Measurements from ENCODE around the gene THSD8.
"Not testable (repeated sequence)": the region's sequence is repeated elsewhere in the genome, so short reads cannot be mapped to it uniquely, and the experiment has no call there.

THSD8 gene

GRCh38 chr19:12792853-12793289 lies 9.0 kb upstream of the THSD8 start:
- DNase-seq = no peak

GRCh38 chr19:12793290-12794195 lies 8.3 kb upstream of the THSD8 start:
- peak; percentile 94 for DNase-seq

GRCh38 chr19:12794196-12794941 lies 7.5 kb upstream of the THSD8 start:
- DNase-seq = peak; percentile 15

- no peak for DNase-seq
Observed at GRCh38 chr19:12794971-12795381, 6.9 kb upstream of the THSD8 start.

GRCh38 chr19:12796146-12797071 lies 5.5 kb upstream of the THSD8 start:
- peak; percentile 79 for DNase-seq

- DNase-seq = no peak
Observed at GRCh38 chr19:12797141-12797587, 4.7 kb upstream of the THSD8 start.

- DNase-seq = not testable (repeated sequence)
Observed at GRCh38 chr19:12797607-12798006, 4.3 kb upstream of the THSD8 start.

GRCh38 chr19:12799742-12800465 lies 2.0 kb upstream of the THSD8 start:
- no peak for DNase-seq

GRCh38 chr19:12800466-12800770 lies 1.5 kb upstream of the THSD8 start:
- no peak for DNase-seq

- peak; percentile 14 for DNase-seq
Observed at GRCh38 chr19:12800923-12801465, 875 bp upstream of the THSD8 start.

- no peak for DNase-seq
Observed at GRCh38 chr19:12802267-12803106, 618 bp downstream of the THSD8 start.

- DNase-seq = no peak
Observed at GRCh38 chr19:12804051-12804450, 2.2 kb downstream of the THSD8 start.

GRCh38 chr19:12806242-12807081 lies 4.6 kb downstream of the THSD8 start, which contains the start of gene RNASEH2A:
Gene RNASEH2A, plus strand, starts transcription at chr19:12806584. Its CDS starts 90 bp downstream, at chr19:12806674.
- peak; percentile 88 for DNase-seq

GRCh38 chr19:12815088-12815487 lies 13.2 kb downstream of the THSD8 start:
- DNase-seq = no peak

- DNase-seq = not testable (repeated sequence)
Observed at GRCh38 chr19:12817188-12817587, 15.3 kb downstream of the THSD8 start.

GRCh38 chr19:12817810-12818209 lies 15.9 kb downstream of the THSD8 start:
- DNase-seq = not testable (repeated sequence)

- DNase-seq = no peak
Observed at GRCh38 chr19:12821761-12822160, 19.9 kb downstream of the THSD8 start.

- DNase-seq = peak; percentile 29
Observed at GRCh38 chr19:12825254-12826131, 23.6 kb downstream of the THSD8 start.

GRCh38 chr19:12828494-12828893 lies 26.6 kb downstream of the THSD8 start:
- DNase-seq = peak; percentile 61

Measured in EL (cell line).